ENCODE data around the gene TAF1A. TPM values are rescaled to one million over a fixed set of nuclear protein-coding genes. Genes with fewer than 3 reads are reported as not detected.

Gene TAF1A
- total RNA-seq (2022) (38.2 and 39.3 TPM in 2 replicates), Bru-seq, nascent RNA (percentile 92 among the genes with signal in this experiment), BruChase-seq, experiment 1, labeled RNA remaining after a 6-hour chase (percentile 82 among the genes with signal in this experiment), BruChase-seq, experiment 2, labeled RNA remaining after a 2-hour chase (percentile 87 among the genes with signal in this experiment)
- long read RNA-seq, transcript TAF1A-202 (11 exons, 1,894 nt), result major isoform, 30 of 70 reads
- long read RNA-seq, partial matches to known transcripts, result 22 of 70 reads
- long read RNA-seq, other reads (novel, unspliced or antisense), result 18 of 70 reads

DNA sequence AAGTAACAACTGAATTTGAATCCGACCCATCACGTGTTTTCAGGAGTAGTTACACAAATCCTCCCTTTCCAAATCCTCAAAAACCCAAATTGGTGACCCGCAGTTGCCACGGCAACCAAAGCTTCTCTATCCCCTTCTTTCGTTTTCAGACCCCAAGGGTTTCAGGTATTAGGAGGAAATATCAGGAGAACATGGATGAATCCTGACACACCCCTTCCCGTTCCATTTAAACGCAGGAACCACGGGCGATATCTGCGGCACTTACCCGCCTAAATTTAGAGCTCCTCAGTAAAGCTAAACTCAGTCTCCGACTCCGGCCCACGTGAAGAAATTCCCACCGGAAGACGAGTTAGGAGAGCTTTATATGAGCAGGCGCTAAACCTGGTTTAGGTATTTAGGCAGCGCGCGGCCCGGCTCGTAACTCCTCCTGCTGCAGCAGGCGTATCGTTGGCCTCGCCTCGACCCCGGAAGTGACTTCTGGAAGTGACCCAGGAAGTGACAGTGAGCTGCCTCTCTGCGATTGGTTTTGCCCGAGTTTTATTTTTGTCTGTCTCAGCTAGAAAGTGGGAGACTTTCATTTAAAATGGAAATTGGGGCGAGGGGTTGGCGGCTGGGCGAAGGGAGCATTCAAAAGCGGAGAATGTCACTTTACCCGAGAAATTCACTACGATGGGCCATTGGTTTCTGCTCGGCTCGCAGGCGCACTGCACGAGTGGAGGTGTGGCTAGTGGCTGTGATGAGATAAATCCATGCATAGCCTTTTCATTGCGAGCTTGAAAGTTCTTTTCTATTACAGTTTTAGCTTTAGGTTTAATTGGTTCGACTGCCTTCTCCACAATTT, at the start of gene TAF1A:
TAF1A (minus strand) TSS at position 472 of the 841 bp plus-strand sequence.
- Mint-ChIP-seq H3K4me3 (ENCODE audit: unreplicated experiment) (peak within 1 kb of the TSS; percentile 97), H3K4me1 (ENCODE audit: insufficient read depth, unreplicated experiment) (peaks cover 58% of the 10 kb centered on the region), H3K27ac (ENCODE audit: low read depth, unreplicated experiment) (peak within 1 kb of the TSS; percentile 96), H3K9me3 (ENCODE audit: unreplicated experiment) (no peaks in the 10 kb centered on the region), H3K36me3 (ENCODE audit: insufficient read depth, unreplicated experiment) (peaks cover 44% of the 10 kb centered on the region), H3K27me3 (ENCODE audit: insufficient read depth, unreplicated experiment) (no peaks in the 10 kb centered on the region)
- POLR2A ChIA-PET, result interaction anchor here (0.6 to 4.7 kb wide), 30 partner anchors 9 to 1166 kb away, joined by 3 to 46 read pairs (median 10); partner anchors contain the start of genes AIDA, BROX and HHIPL2
- TF ChIP-seq, protein P1, sequence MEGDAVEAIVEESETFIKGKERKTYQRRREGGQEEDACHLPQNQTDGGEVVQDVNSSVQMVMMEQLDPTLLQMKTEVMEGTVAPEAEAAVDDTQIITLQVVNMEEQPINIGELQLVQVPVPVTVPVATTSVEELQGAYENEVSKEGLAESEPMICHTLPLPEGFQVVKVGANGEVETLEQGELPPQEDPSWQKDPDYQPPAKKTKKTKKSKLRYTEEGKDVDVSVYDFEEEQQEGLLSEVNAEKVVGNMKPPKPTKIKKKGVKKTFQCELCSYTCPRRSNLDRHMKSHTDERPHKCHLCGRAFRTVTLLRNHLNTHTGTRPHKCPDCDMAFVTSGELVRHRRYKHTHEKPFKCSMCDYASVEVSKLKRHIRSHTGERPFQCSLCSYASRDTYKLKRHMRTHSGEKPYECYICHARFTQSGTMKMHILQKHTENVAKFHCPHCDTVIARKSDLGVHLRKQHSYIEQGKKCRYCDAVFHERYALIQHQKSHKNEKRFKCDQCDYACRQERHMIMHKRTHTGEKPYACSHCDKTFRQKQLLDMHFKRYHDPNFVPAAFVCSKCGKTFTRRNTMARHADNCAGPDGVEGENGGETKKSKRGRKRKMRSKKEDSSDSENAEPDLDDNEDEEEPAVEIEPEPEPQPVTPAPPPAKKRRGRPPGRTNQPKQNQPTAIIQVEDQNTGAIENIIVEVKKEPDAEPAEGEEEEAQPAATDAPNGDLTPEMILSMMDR (IDR thresholded peaks at IDR 0.05; ENCODE audit: unreplicated experiment), result no peak
- DNase-seq (ENCODE audit: unreplicated experiment), result peak; percentile 97
- CTCF ChIA-PET, result interaction anchor here (0.5 to 2.8 kb wide), 18 partner anchors 9 to 1779 kb away, joined by 3 to 20 read pairs (median 4); no protein-coding TSS in a partner anchor
- intact Hi-C loops (cut with micrococcal nuclease), result loop anchor here (1.0 to 2.0 kb wide), 3 partner anchors 28 to 125 kb away; no protein-coding TSS in a partner anchor
- TSS peak; percentile 93 for BruUV-seq (replicated peaks)

DNA sequence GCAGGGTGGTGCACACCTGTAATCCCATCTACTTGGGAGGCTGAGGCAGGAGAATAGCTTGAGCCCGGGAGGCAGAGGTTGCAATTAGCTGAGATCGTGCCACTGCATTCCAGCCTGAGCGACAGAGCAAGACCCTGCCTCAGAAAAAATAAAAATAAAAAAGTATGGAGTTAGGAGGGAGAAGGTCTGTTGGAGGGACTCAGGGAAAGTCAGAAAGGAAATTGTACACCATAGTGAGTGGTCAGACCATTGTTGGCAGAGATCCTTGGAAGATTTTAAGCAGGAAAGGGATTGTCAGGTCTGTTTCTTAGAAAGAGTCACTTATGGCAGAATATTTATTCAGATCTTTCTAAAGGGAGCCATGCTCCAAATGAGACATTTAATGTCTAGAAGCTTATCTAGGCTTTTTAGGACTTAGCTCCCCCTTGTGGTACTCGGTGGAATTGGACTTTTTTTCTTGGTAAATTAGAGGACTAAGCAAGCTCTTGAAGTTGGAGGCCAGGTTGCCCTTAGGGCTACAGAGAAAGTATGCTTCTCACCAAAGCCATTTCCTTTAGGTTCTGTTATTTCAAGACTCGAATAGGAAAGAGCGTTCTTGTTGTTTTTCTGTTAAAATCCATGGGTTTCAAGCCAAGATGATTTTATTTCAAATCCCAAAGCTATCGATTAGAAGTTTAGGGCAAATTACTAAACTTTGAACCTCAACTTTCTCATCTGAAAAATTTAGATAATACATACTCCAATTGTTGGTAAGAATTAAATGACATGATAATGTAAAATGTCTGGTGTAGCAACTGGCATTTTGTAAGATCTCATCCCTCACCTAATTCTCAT, 44.7 kb upstream of the TAF1A start:
- H3K4me1 Mint-ChIP-seq (ENCODE audit: insufficient read depth, unreplicated experiment), result peaks cover 6% of the 10 kb centered on the region
- POLR2A ChIA-PET, result interaction anchor here (0.6 to 4.5 kb wide), 13 partner anchors 8 to 355 kb away, joined by 3 to 55 read pairs (median 4); partner anchors contain the start of gene TAF1A
- no TSS peak for BruUV-seq (replicated peaks)
- H3K4me3 Mint-ChIP-seq (ENCODE audit: unreplicated experiment), result no peak overlapping the region
- no peaks in the 10 kb centered on the region for H3K9me3 Mint-ChIP-seq (ENCODE audit: unreplicated experiment)
- TF ChIP-seq, protein P1 (IDR thresholded peaks at IDR 0.05; ENCODE audit: unreplicated experiment), result peak; percentile 97
- peaks cover 92% of the 10 kb centered on the region for H3K36me3 Mint-ChIP-seq (ENCODE audit: insufficient read depth, unreplicated experiment)
- CTCF ChIA-PET, result interaction anchor here (0.5 to 6.2 kb wide), 50 partner anchors 8 to 1196 kb away, joined by 3 to 201 read pairs (median 5); partner anchors contain the start of genes DUSP10, HHIPL2 and TAF1A
- peak; percentile 97 for DNase-seq (ENCODE audit: unreplicated experiment)
- no peaks in the 10 kb centered on the region for H3K27me3 Mint-ChIP-seq (ENCODE audit: insufficient read depth, unreplicated experiment)
- H3K27ac Mint-ChIP-seq (ENCODE audit: low read depth, unreplicated experiment), result peak overlapping the region; percentile 55
- intact Hi-C loops (cut with micrococcal nuclease), result loop anchor here (1.0 to 5.0 kb wide), 3 partner anchors 45 to 169 kb away; partner anchors contain the start of gene TAF1A

DNA sequence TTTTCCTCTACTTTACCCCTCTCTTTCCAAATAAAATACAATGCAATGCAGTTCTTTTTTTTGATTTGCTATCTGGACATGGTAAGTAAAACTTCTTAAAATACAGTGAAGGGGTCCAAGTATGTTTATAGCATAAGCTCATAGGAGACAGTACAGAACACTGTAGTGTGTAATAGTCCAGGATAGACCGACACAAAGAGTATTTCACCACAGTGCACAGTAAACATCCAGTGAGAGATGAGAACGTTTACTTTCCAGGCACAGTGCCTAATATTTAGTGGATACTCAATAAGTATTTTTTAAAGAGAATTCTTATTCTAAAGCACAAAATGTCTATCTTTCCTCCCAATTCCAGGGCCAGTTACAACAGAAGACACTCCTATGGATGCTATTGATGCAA, 43.0 kb upstream of the TAF1A start:
- no peak overlapping the region for H3K4me3 Mint-ChIP-seq (ENCODE audit: unreplicated experiment)
- H3K4me1 Mint-ChIP-seq (ENCODE audit: insufficient read depth, unreplicated experiment), result peaks cover 7% of the 10 kb centered on the region
- intact Hi-C loops (cut with micrococcal nuclease), result loop anchor here (5.0 kb wide), 1 partner anchor 90 kb away; no protein-coding TSS in a partner anchor
- TF ChIP-seq, protein P1 (IDR thresholded peaks at IDR 0.05; ENCODE audit: unreplicated experiment), result no peak
- no TSS peak for BruUV-seq (replicated peaks)
- CTCF ChIA-PET, result interaction anchor here (0.6 to 6.2 kb wide), 8 partner anchors 11 to 1741 kb away, joined by 3 to 201 read pairs (median 7); no protein-coding TSS in a partner anchor
- POLR2A ChIA-PET, result interaction anchor here (0.7 to 4.5 kb wide), 5 partner anchors 11 to 176 kb away, joined by 3 to 55 read pairs (median 6); no protein-coding TSS in a partner anchor
- no peak for DNase-seq (ENCODE audit: unreplicated experiment)
- no peaks in the 10 kb centered on the region for H3K27me3 Mint-ChIP-seq (ENCODE audit: insufficient read depth, unreplicated experiment)
- no peaks in the 10 kb centered on the region for H3K9me3 Mint-ChIP-seq (ENCODE audit: unreplicated experiment)
- H3K36me3 Mint-ChIP-seq (ENCODE audit: insufficient read depth, unreplicated experiment), result peaks cover 92% of the 10 kb centered on the region
- peak overlapping the region; percentile 24 for H3K27ac Mint-ChIP-seq (ENCODE audit: low read depth, unreplicated experiment)

Data from MCF 10A (cell line).